Measurements from ENCODE around the gene PRR23E. TPM values are rescaled to one million over a fixed set of nuclear protein-coding genes. Genes with fewer than 3 reads are reported as not detected.

Gene PRR23E
- total and polyA plus RNA-seq, 12 donors = not detected

GRCh38 chr3:127206154-127206553 is 13.2 kb downstream of the PRR23E start:
- 76 to 88% (median 78%) methylated on average over 2 to 3 of the region's 3 CpGs for WGBS, 4 donors
- no peak for TF ChIP-seq POLR2A (IDR thresholded peaks at IDR 0.05)
- Histone ChIP-seq H3K27ac (no peak overlapping the region), H3K27me3 (no peaks in the 10 kb centered on the region), H3K36me3 (replicated peaks in 1 of 2) (no peaks in the 10 kb centered on the region), H3K4me3 (no peak overlapping the region), H3K4me1 (replicated peaks in 1 of 2) (no peaks in the 10 kb centered on the region), H3K9me3 (replicated peaks in 1 of 3) (no peaks in the 10 kb centered on the region)
- intact Hi-C loops (cut with DNase I) = no loop called here
- no peak for DNase-seq

GRCh38 chr3:127206611-127207516 is 13.9 kb downstream of the PRR23E start:
- intact Hi-C loops (cut with DNase I) = no loop called here
- H3K27ac ChIP-seq = no peak overlapping the region
- peaks cover 5% of the 10 kb centered on the region for H3K27me3 ChIP-seq
- H3K9me3 ChIP-seq (replicated peaks in 1 of 3) = no peaks in the 10 kb centered on the region
- no peaks in the 10 kb centered on the region for H3K36me3 ChIP-seq (replicated peaks in 1 of 2)
- H3K4me3 ChIP-seq = no peak overlapping the region
- no peaks in the 10 kb centered on the region for H3K4me1 ChIP-seq (replicated peaks in 1 of 2)
- peak in 1 of 7 donors; percentile 30 for DNase-seq
- WGBS, 4 donors = 73 to 81% (median 74%) methylated on average over 11 to 15 of the region's 15 CpGs
- TF ChIP-seq CTCF (IDR thresholded peaks at IDR 0.05) (no peak), POLR2A (IDR thresholded peaks at IDR 0.05) (no peak)

GRCh38 chr3:127207727-127208482 is 15.0 kb downstream of the PRR23E start:
- peaks cover 12% of the 10 kb centered on the region for H3K27me3 ChIP-seq
- peak in 1 of 7 donors; percentile 23 for DNase-seq
- no peaks in the 10 kb centered on the region for H3K36me3 ChIP-seq (replicated peaks in 1 of 2)
- H3K27ac ChIP-seq = no peak overlapping the region
- no peak for TF ChIP-seq CTCF (IDR thresholded peaks at IDR 0.05)
- intact Hi-C loops (cut with DNase I) = no loop called here
- no peaks in the 10 kb centered on the region for H3K4me1 ChIP-seq (replicated peaks in 1 of 2)
- H3K9me3 ChIP-seq (replicated peaks in 1 of 3) = no peaks in the 10 kb centered on the region
- H3K4me3 ChIP-seq = no peak overlapping the region
- WGBS, 4 donors = 59 to 81% (median 79%) methylated on average over 6 to 8 of the region's 8 CpGs

GRCh38 chr3:127208483-127209100 is 15.7 kb downstream of the PRR23E start:
- Histone ChIP-seq H3K4me3 (no peak overlapping the region), H3K9me3 (replicated peaks in 1 of 3) (no peaks in the 10 kb centered on the region), H3K4me1 (replicated peaks in 1 of 2) (no peaks in the 10 kb centered on the region), H3K27ac (no peak overlapping the region), H3K36me3 (replicated peaks in 1 of 2) (no peaks in the 10 kb centered on the region), H3K27me3 (peaks cover 17% of the 10 kb centered on the region)
- intact Hi-C loops (cut with DNase I) = no loop called here
- 84 to 86% (median 84%) methylated on average over 14 of the region's 14 CpGs for WGBS, 4 donors
- peak in 1 of 7 donors; percentile 30 for DNase-seq
- TF ChIP-seq POLR2A (IDR thresholded peaks at IDR 0.05) (no peak), CTCF (IDR thresholded peaks at IDR 0.05) (no peak)
